ENCODE measurements around the gene HOXA7.
A peak's percentile ranks its signal among the peaks of the same experiment; 100 is the strongest.

Gene HOXA7

GRCh38 chr7:27183682-27184336 lies 27.3 kb upstream of the HOXA7 start:
- H3K4me3 ChIP-seq (ENCODE audit: low read depth, low read length), result peak overlapping the region; percentile 50
- no peak for TF ChIP-seq CTCF (IDR thresholded peaks at IDR 0.05; ENCODE audit: low read depth, low read length)

GRCh38 chr7:27182861-27183681 lies 26.6 kb upstream of the HOXA7 start:
- no peak overlapping the region for H3K4me3 ChIP-seq (ENCODE audit: low read depth, low read length)
- no peak for TF ChIP-seq CTCF (IDR thresholded peaks at IDR 0.05; ENCODE audit: low read depth, low read length)

- H3K4me3 ChIP-seq (ENCODE audit: low read depth, low read length), result no peak overlapping the region
- TF ChIP-seq CTCF (IDR thresholded peaks at IDR 0.05; ENCODE audit: low read depth, low read length), result no peak
Observed at GRCh38 chr7:27182285-27182841, 25.9 kb upstream of the HOXA7 start.

- no peak for TF ChIP-seq CTCF (IDR thresholded peaks at IDR 0.05; ENCODE audit: low read depth, low read length)
- no peak overlapping the region for H3K4me3 ChIP-seq (ENCODE audit: low read depth, low read length)
Observed at GRCh38 chr7:27181795-27182275, 25.4 kb upstream of the HOXA7 start.

GRCh38 chr7:27180431-27181420 lies 24.3 kb upstream of the HOXA7 start:
- no peak overlapping the region for H3K4me3 ChIP-seq (ENCODE audit: low read depth, low read length)

More at GRCh38 chr7:27180431-27181420, 24.3 kb upstream of the HOXA7 start:
- no peak for TF ChIP-seq CTCF (IDR thresholded peaks at IDR 0.05; ENCODE audit: low read depth, low read length)

Data from WI38 (cell line).